HepG2 (cell line): ENCODE results near the gene SHFL. TPM values are rescaled to one million over a fixed set of nuclear protein-coding genes. Genes with fewer than 3 reads are reported as not detected.

Source experiments
- CENPX ChIP-seq: sonication (generic); formaldehyde crosslinking; IDR thresholded peaks from 2 replicates; pipeline ENCODE4 v1.9.0; 2021; ENCODE audit warnings: mild to moderate bottlenecking, missing genetic modification reagents, moderate library complexity
- MBD4 ChIP-seq: IDR thresholded peaks from 2 replicates; pipeline ENCODE4 v1.6.1; 2012; ENCODE audit warnings: low read length, inconsistent platforms, borderline replicate concordance
- NR3C1 ChIP-seq: sonication (generic); formaldehyde crosslinking; IDR thresholded peaks from 2 replicates; pipeline ENCODE4 v1.4.0; 2020; ENCODE audit warnings: missing genetic modification reagents
- SCMH1 ChIP-seq: sonication (generic); formaldehyde crosslinking; IDR thresholded peaks from 2 replicates; pipeline ENCODE4 v1.9.0; 2021; ENCODE audit warnings: missing genetic modification reagents, mild to moderate bottlenecking, borderline replicate concordance
- SMAD1 ChIP-seq: sonication (generic); formaldehyde crosslinking; IDR thresholded peaks from 2 replicates; pipeline ENCODE4 v1.4.0; 2020; ENCODE audit warnings: missing genetic modification reagents, low read depth, mild to moderate bottlenecking, borderline replicate concordance
- STAG1 ChIP-seq: sonication (generic); formaldehyde crosslinking; IDR thresholded peaks from 2 replicates; pipeline ENCODE4 v1.4.0; 2020; ENCODE audit warnings: missing genetic modification reagents
- ZNF20 ChIP-seq: sonication (generic); formaldehyde crosslinking; IDR thresholded peaks from 2 replicates; pipeline ENCODE4 v1.4.0; 2020; ENCODE audit warnings: mild to moderate bottlenecking, moderate library complexity, missing genetic modification reagents
- ZNF549 ChIP-seq: sonication (generic); formaldehyde crosslinking; IDR thresholded peaks from 2 replicates; pipeline ENCODE4 v1.5.0; 2020; ENCODE audit warnings: missing genetic modification reagents
- ZNF598 ChIP-seq: sonication (generic); formaldehyde crosslinking; IDR thresholded peaks from 2 replicates; pipeline ENCODE4 v1.5.1; 2020; ENCODE audit warnings: mild to moderate bottlenecking, missing genetic modification reagents, borderline replicate concordance
- ZNF644 ChIP-seq: IDR thresholded peaks from 2 replicates; pipeline ENCODE4 v1.6.1; 2016; ENCODE audit warnings: low read depth
- ZNF672 ChIP-seq: sonication (generic); formaldehyde crosslinking; IDR thresholded peaks from 2 replicates; pipeline ENCODE4 v1.8.1; 2022; ENCODE audit warnings: missing genetic modification reagents
- ZNF7 ChIP-seq: IDR thresholded peaks from 2 replicates; pipeline ENCODE4 v1.6.1; 2016; ENCODE audit warnings: missing biosample characterization, missing genetic modification reagents
- ZNF768 ChIP-seq: sonication (generic); formaldehyde crosslinking; IDR thresholded peaks from 2 replicates; pipeline ENCODE4 v1.4.0; 2020; ENCODE audit warnings: missing genetic modification reagents
- ZNF773 ChIP-seq: sonication (generic); formaldehyde crosslinking; IDR thresholded peaks from 2 replicates; pipeline ENCODE4 v1.4.0; 2020; ENCODE audit warnings: missing genetic modification reagents, borderline replicate concordance
- polyA plus RNA-seq, 8 experiments: library from polyadenylated mRNA; depleted of rRNA in 3 of 8; stranded (reverse) in 7 of 8; unstranded in 1 of 8; fragments of >200 nt; fragmentation: Illumina TruSeq in 4 of 8; extraction: Trizol in 4 of 8; gene quantifications; 2 replicates each; pipeline versions ENCODE4 v1.2.1 to v1.2.3, GENCODE V29; 2011 to 2016; ENCODE audit warnings: low read depth in 4 of 8, missing spikeins in 1 of 8, mixed read lengths in 1 of 8; ENCODE audit not compliant: insufficient read depth in 1 of 8
- total RNA-seq, 5 experiments: library from RNA; depleted of rRNA; stranded (reverse); fragments of >200 nt; fragmentation: Illumina TruSeq; extraction: Trizol; gene quantifications; 2 replicates each; pipeline ENCODE4 v1.2.3, GENCODE V29; 2016; ENCODE audit warnings: low read depth in 1 of 5
- TF ChIP-seq, protein P1 (sequence below): sonication (generic); formaldehyde crosslinking; IDR thresholded peaks from 2 replicates; pipeline ENCODE4 v1.4.0; 2020; ENCODE audit warnings: missing genetic modification reagents
- TF ChIP-seq, protein P2 (sequence below): sonication (generic); formaldehyde crosslinking; IDR thresholded peaks from 2 replicates; pipeline ENCODE4 v1.5.0; 2020; ENCODE audit warnings: mild to moderate bottlenecking, missing genetic modification reagents
- TF ChIP-seq, protein P3 (sequence below), 2 experiments: fragments of 450-650 bp in 1 of 2; sonication (generic) in 1 of 2; formaldehyde crosslinking; IDR thresholded peaks; 2 replicates each; pipeline versions ENCODE4 v1.5.0 to v1.8.0; 2020 to 2022; ENCODE audit warnings: mild to moderate bottlenecking in 1 of 2, missing genetic modification reagents in 1 of 2
- TF ChIP-seq, protein P4 (sequence below): sonication (generic); formaldehyde crosslinking; IDR thresholded peaks from 2 replicates; pipeline ENCODE4 v1.5.0; 2020; ENCODE audit warnings: missing genetic modification reagents, mild to moderate bottlenecking, borderline replicate concordance
- TF ChIP-seq, protein P5 (sequence below): sonication (generic); formaldehyde crosslinking; IDR thresholded peaks from 2 replicates; pipeline ENCODE4 v1.5.0; 2020; ENCODE audit warnings: missing genetic modification reagents, mild to moderate bottlenecking, borderline replicate concordance
- TF ChIP-seq, protein P6 (sequence below): sonication (generic); formaldehyde crosslinking; IDR thresholded peaks from 2 replicates; pipeline ENCODE4 v1.8.1; 2023; ENCODE audit warnings: mild to moderate bottlenecking, inconsistent platforms, moderate library complexity, missing genetic modification reagents, borderline replicate concordance

SHFL gene
- total and polyA plus RNA-seq, 2 of the 13 experiments (the other 11 are each of a cell fraction or from before 2014, with no cell fraction given) = 12.3 to 36.4 TPM

DNA sequence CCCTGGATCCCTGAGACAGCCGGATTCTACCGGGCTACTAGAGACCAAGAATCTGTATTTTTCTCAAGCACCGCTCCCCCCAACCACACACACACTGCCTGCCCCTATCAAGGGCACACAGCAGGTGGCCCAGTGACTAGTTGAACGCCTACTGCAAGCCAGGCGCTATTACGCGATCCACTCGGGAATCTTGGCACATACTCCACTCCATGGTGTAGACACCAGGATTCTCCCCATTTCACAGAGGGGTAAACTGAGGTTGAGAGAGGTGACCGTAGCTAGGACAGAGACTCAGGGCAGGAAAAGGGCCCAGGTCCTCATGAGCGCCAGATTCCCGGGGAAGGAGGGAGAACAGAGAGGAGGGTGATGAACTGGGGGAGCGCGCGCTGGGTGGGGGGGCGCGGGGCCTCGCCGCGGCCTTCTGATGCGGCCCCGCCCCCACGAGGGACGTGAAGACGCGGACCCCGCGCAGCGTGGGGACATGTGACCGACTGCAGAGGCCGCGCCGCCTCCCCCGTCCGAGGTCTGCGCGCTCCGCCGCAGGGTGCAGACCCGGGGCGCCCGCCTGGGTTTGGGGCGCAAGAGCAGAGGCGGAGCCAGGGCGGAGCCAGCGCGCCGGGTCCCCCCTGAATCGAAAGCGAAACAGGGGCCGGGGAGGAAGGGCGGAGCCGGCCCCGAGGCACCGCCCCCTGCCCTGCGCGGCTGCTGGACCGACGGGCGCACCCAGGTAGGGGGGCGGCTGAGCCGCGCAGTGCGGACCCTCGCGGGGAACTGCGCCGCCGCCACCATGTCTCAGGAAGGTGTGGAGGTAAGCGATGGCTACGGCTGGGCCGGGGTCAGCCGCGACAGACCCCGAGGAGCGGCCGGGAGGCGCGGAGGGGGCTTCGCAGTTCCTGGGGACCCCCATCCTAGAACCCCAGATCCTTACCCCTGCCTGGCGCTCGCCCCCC is at the start of gene SHFL (continued):
- TF ChIP-seq SCMH1 (CRISPR knock-in tag) = no peak
- no peak for TF ChIP-seq SMAD1 (CRISPR knock-in tag)
- no peak for TF ChIP-seq MBD4
- no peak for TF ChIP-seq STAG1 (CRISPR knock-in tag)
- TF ChIP-seq, protein P1, sequence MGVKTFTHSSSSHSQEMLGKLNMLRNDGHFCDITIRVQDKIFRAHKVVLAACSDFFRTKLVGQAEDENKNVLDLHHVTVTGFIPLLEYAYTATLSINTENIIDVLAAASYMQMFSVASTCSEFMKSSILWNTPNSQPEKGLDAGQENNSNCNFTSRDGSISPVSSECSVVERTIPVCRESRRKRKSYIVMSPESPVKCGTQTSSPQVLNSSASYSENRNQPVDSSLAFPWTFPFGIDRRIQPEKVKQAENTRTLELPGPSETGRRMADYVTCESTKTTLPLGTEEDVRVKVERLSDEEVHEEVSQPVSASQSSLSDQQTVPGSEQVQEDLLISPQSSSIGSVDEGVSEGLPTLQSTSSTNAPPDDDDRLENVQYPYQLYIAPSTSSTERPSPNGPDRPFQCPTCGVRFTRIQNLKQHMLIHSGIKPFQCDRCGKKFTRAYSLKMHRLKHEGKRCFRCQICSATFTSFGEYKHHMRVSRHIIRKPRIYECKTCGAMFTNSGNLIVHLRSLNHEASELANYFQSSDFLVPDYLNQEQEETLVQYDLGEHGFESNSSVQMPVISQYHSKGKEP (CRISPR knock-in tag) = no peak
- no peak for TF ChIP-seq ZNF7 (CRISPR knock-in tag)
- TF ChIP-seq, protein P2, sequence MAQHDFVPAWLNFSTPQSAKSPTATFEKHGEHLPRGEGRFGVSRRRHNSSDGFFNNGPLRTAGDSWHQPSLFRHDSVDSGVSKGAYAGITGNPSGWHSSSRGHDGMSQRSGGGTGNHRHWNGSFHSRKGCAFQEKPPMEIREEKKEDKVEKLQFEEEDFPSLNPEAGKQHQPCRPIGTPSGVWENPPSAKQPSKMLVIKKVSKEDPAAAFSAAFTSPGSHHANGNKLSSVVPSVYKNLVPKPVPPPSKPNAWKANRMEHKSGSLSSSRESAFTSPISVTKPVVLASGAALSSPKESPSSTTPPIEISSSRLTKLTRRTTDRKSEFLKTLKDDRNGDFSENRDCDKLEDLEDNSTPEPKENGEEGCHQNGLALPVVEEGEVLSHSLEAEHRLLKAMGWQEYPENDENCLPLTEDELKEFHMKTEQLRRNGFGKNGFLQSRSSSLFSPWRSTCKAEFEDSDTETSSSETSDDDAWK (CRISPR knock-in tag) = no peak
- peak; percentile 53; the same call in 1 of the 2 replicates for TF ChIP-seq ZNF768 (CRISPR knock-in tag)
- TF ChIP-seq, protein P3, sequence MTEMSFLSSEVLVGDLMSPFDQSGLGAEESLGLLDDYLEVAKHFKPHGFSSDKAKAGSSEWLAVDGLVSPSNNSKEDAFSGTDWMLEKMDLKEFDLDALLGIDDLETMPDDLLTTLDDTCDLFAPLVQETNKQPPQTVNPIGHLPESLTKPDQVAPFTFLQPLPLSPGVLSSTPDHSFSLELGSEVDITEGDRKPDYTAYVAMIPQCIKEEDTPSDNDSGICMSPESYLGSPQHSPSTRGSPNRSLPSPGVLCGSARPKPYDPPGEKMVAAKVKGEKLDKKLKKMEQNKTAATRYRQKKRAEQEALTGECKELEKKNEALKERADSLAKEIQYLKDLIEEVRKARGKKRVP (CRISPR knock-in tag; IDR thresholded peaks at IDR 0.05) = no peak
- TF ChIP-seq NR3C1 (CRISPR knock-in tag) = no peak
- TF ChIP-seq ZNF549 (CRISPR knock-in tag) = no peak
- TF ChIP-seq, protein P4, sequence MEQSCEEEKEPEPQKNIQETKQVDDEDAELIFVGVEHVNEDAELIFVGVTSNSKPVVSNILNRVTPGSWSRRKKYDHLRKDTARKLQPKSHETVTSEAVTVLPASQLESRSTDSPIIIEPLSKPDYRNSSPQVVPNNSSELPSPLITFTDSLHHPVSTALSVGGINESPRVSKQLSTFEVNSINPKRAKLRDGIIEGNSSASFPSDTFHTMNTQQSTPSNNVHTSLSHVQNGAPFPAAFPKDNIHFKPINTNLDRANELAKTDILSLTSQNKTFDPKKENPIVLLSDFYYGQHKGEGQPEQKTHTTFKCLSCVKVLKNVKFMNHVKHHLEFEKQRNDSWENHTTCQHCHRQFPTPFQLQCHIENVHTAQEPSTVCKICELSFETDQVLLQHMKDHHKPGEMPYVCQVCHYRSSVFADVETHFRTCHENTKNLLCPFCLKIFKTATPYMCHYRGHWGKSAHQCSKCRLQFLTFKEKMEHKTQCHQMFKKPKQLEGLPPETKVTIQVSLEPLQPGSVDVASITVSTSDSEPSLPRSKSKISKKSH = no peak
- no peak for TF ChIP-seq CENPX (CRISPR knock-in tag)
- TF ChIP-seq ZNF20 (CRISPR knock-in tag) = no peak
- TF ChIP-seq, protein P5, sequence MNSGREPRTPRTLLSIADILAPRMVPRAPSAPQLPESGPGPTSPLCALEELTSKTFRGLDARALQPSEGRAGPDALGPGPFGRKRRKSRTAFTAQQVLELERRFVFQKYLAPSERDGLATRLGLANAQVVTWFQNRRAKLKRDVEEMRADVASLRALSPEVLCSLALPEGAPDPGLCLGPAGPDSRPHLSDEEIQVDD (CRISPR knock-in tag) = no peak
- TF ChIP-seq ZNF598 (CRISPR knock-in tag) = no peak; the same call in 1 of the 2 replicates
- TF ChIP-seq ZNF644 = no peak
- TF ChIP-seq, protein P6, sequence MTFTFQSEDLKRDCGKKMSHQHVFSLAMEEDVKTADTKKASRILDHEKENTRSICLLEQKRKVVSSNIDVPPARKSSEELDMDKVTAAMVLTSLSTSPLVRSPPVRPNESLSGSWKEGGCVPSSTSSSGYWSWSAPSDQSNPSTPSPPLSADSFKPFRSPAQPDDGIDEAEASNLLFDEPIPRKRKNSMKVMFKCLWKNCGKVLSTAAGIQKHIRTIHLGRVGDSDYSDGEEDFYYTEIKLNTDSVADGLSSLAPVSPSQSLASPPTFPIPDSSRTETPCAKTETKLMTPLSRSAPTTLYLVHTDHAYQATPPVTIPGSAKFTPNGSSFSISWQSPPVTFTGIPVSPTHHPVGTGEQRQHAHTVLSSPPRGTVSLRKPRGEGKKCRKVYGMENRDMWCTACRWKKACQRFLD (CRISPR knock-in tag) = no peak; the same call in 1 of the 2 replicates
- no peak for TF ChIP-seq ZNF773 (CRISPR knock-in tag)
- no peak for TF ChIP-seq ZNF672 (CRISPR knock-in tag)
